Epithelial cell of esophagus (primary cell): ENCODE results near the gene SDC4.
A peak's percentile ranks its signal among the peaks of the same experiment; 100 is the strongest.

ENCODE experiments used
- DNase-seq: peaks from one replicate; pipeline ENCODE4 v3.0.0; 2010; ENCODE audit warnings: low read depth
- H3K4me3 ChIP-seq: 2 replicates; pipeline ENCODE4 v1.5.1; 2011; ENCODE audit warnings: mild to moderate bottlenecking, low read length, control low read depth
- CTCF ChIP-seq: IDR thresholded peaks from 2 replicates; pipeline ENCODE4 v1.5.1; 2011; ENCODE audit warnings: low read depth, mild to moderate bottlenecking, low read length, control low read depth, inconsistent platforms; ENCODE audit not compliant: insufficient read depth; ENCODE audit errors: missing control alignments

The SDC4 gene

GRCh38 chr20:45350217-45350616 is 2.0 kb upstream of the SDC4 start:
- DNase-seq: no peak
- H3K4me3 ChIP-seq: no peak overlapping the region
- TF ChIP-seq CTCF: no peak

GRCh38 chr20:45347297-45347935 is 808 bp downstream of the SDC4 start:
- peak overlapping the region; percentile 63 for H3K4me3 ChIP-seq
- DNase-seq: no peak
- no peak for TF ChIP-seq CTCF

GRCh38 chr20:45346851-45347250 is 1.4 kb downstream of the SDC4 start:
- DNase-seq: no peak
- no peak for TF ChIP-seq CTCF
- H3K4me3 ChIP-seq: peak overlapping the region; percentile 63

- no peak for TF ChIP-seq CTCF
- H3K4me3 ChIP-seq: peak overlapping the region; percentile 63
Measured at GRCh38 chr20:45346291-45346718, 1.9 kb downstream of the SDC4 start.

GRCh38 chr20:45345104-45345936 is 2.9 kb downstream of the SDC4 start:
- peak; percentile 81 for DNase-seq
- TF ChIP-seq CTCF: no peak
- H3K4me3 ChIP-seq: peak overlapping the region; percentile 63

More at GRCh38 chr20:45346291-45346718, 1.9 kb downstream of the SDC4 start:
- DNase-seq: no peak

GRCh38 chr20:45344168-45344860 is 3.9 kb downstream of the SDC4 start:
- peak; percentile 94 for DNase-seq
- TF ChIP-seq CTCF: no peak
- H3K4me3 ChIP-seq: peak overlapping the region; percentile 63
